GM19035 (cell line): ENCODE data around the gene INO80C.

ENCODE experiments used
- ATAC-seq: cut with Tn5 transposase; IDR thresholded peaks from one replicate; pipeline ENCODE4 v1.9.1; 2021; ENCODE audit not compliant: unreplicated experiment

Gene INO80C

GRCh38 chr18:35435401-35435800 is 62.4 kb downstream of the INO80C start:
- no peak for ATAC-seq

GRCh38 chr18:35432565-35433001 is 65.2 kb downstream of the INO80C start:
- no peak for ATAC-seq

- no peak for ATAC-seq
These were observed 66.4 kb downstream of the INO80C start for GRCh38 chr18:35431374-35431741.

- no peak for ATAC-seq
These were observed 66.9 kb downstream of the INO80C start for GRCh38 chr18:35430721-35431373.

- ATAC-seq, result no peak
These were observed 71.0 kb downstream of the INO80C start for GRCh38 chr18:35426786-35427185.

- no peak for ATAC-seq
These were observed 73.4 kb downstream of the INO80C start for GRCh38 chr18:35424356-35424755.

GRCh38 chr18:35422237-35422636 is 75.5 kb downstream of the INO80C start:
- ATAC-seq, result no peak

GRCh38 chr18:35418610-35419009 is 79.2 kb downstream of the INO80C start:
- ATAC-seq, result no peak
